ENCODE measurements around the gene SBSN. TPM values are rescaled to one million over a fixed set of nuclear protein-coding genes. Genes with fewer than 3 reads are reported as not detected.

SBSN gene
- total RNA-seq, 1 donor from 2014 or later: 0.30 TPM

GRCh38 chr19:35543280-35544109, 15.4 kb upstream of the SBSN start:
- H3K27me3 Mint-ChIP-seq (ENCODE audit: low read depth): no peaks in the 10 kb centered on the region
- H3K36me3 Mint-ChIP-seq (ENCODE audit: low read depth): peaks cover 3% of the 10 kb centered on the region

GRCh38 chr19:35542209-35542608, 14.1 kb upstream of the SBSN start:
- Mint-ChIP-seq H3K27ac (ENCODE audit: unreplicated experiment) (no peak overlapping the region), H3K36me3 (ENCODE audit: low read depth) (peaks cover 3% of the 10 kb centered on the region), H3K4me3 (ENCODE audit: unreplicated experiment) (no peak overlapping the region), H3K9me3 (ENCODE audit: low read depth) (no peaks in the 10 kb centered on the region), H3K4me1 (ENCODE audit: low read depth) (peaks cover 21% of the 10 kb centered on the region), H3K27me3 (ENCODE audit: low read depth) (no peaks in the 10 kb centered on the region)
- DNase-seq (ENCODE audit: low spot score): no peak
- no peak for TF ChIP-seq CTCF (IDR thresholded peaks at IDR 0.05)

More at GRCh38 chr19:35543280-35544109, 15.4 kb upstream of the SBSN start:
- Mint-ChIP-seq H3K4me3 (ENCODE audit: unreplicated experiment) (no peak overlapping the region), H3K27ac (ENCODE audit: unreplicated experiment) (no peak overlapping the region), H3K9me3 (ENCODE audit: low read depth) (no peaks in the 10 kb centered on the region), H3K4me1 (ENCODE audit: low read depth) (peaks cover 21% of the 10 kb centered on the region)
- no peak for TF ChIP-seq CTCF (IDR thresholded peaks at IDR 0.05)
- no peak for DNase-seq (ENCODE audit: low spot score)

GRCh38 chr19:35540356-35540927, 12.3 kb upstream of the SBSN start:
- H3K27me3 Mint-ChIP-seq (ENCODE audit: low read depth): no peaks in the 10 kb centered on the region
- H3K4me1 Mint-ChIP-seq (ENCODE audit: low read depth): peaks cover 9% of the 10 kb centered on the region
- H3K4me3 Mint-ChIP-seq (ENCODE audit: unreplicated experiment): no peak overlapping the region

GRCh38 chr19:35539850-35540249, 11.7 kb upstream of the SBSN start:
- no peak overlapping the region for H3K4me3 Mint-ChIP-seq (ENCODE audit: unreplicated experiment)
- H3K27me3 Mint-ChIP-seq (ENCODE audit: low read depth): no peaks in the 10 kb centered on the region
- no peaks in the 10 kb centered on the region for H3K9me3 Mint-ChIP-seq (ENCODE audit: low read depth)
- no peak for TF ChIP-seq CTCF (IDR thresholded peaks at IDR 0.05)
- H3K4me1 Mint-ChIP-seq (ENCODE audit: low read depth): peaks cover 8% of the 10 kb centered on the region
- peaks cover 3% of the 10 kb centered on the region for H3K36me3 Mint-ChIP-seq (ENCODE audit: low read depth)
- no peak overlapping the region for H3K27ac Mint-ChIP-seq (ENCODE audit: unreplicated experiment)
- DNase-seq (ENCODE audit: low spot score): no peak

More at GRCh38 chr19:35540356-35540927, 12.3 kb upstream of the SBSN start:
- Mint-ChIP-seq H3K27ac (ENCODE audit: unreplicated experiment) (no peak overlapping the region), H3K36me3 (ENCODE audit: low read depth) (peaks cover 3% of the 10 kb centered on the region), H3K9me3 (ENCODE audit: low read depth) (no peaks in the 10 kb centered on the region)
- no peak for TF ChIP-seq CTCF (IDR thresholded peaks at IDR 0.05)
- DNase-seq (ENCODE audit: low spot score): no peak

- no peaks in the 10 kb centered on the region for H3K27me3 Mint-ChIP-seq (ENCODE audit: low read depth)
- DNase-seq (ENCODE audit: low spot score): no peak
- peaks cover 3% of the 10 kb centered on the region for H3K36me3 Mint-ChIP-seq (ENCODE audit: low read depth)
- no peaks in the 10 kb centered on the region for H3K9me3 Mint-ChIP-seq (ENCODE audit: low read depth)
- peaks cover 2% of the 10 kb centered on the region for H3K4me1 Mint-ChIP-seq (ENCODE audit: low read depth)
- H3K4me3 Mint-ChIP-seq (ENCODE audit: unreplicated experiment): no peak overlapping the region
- TF ChIP-seq CTCF (IDR thresholded peaks at IDR 0.05): no peak
- H3K27ac Mint-ChIP-seq (ENCODE audit: unreplicated experiment): no peak overlapping the region
These were observed 11.2 kb upstream of the SBSN start for GRCh38 chr19:35539314-35539713.
